ENCODE measurements around the gene BLOC1S3. TPM values are rescaled to one million over a fixed set of nuclear protein-coding genes. Genes with fewer than 3 reads are reported as not detected.

BLOC1S3 gene
- total RNA-seq, 1 donor from 2014 or later, result 16.9 TPM

DNA sequence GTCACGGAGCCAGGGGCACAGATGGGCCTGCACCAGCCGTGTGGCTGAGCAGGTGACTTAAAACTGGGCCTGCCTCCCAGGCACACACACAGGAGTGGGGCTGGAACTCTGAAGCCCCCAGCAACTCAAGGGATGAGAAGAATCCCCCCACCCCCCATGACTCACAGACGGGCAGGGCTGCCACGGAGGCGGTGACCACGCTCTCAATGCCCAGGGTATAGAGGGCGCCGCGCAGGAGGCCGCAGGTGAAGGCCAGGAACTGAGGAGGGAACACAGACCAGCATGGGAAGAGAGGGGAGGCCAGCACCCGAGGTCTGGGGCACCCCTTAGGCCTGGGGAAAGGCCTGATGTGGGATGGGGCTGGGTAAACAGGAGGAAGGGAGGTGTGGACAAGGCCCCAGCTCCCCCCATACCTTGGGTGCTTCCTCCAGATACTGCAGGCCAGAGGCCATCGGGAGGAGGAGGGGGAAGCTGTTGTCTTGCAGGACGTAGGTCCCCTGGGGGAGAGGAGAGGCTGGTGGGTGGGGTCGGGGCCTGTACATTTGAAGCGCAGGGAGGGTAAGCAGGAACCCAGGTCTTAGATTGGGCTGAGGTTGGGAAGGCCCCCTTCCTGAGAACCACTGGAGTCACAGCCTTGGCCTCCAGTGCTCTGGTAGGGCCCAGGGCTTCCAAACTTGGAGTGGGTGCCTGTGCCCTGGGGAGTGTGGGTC is 14.7 kb upstream of the BLOC1S3 start:
- Mint-ChIP-seq H3K9me3 (ENCODE audit: unreplicated experiment) (no peaks in the 10 kb centered on the region), H3K27me3 (ENCODE audit: unreplicated experiment) (no peaks in the 10 kb centered on the region), H3K4me1 (ENCODE audit: unreplicated experiment) (peaks cover 7% of the 10 kb centered on the region), H3K36me3 (ENCODE audit: unreplicated experiment) (no peaks in the 10 kb centered on the region), H3K4me3 (ENCODE audit: unreplicated experiment) (no peak overlapping the region), H3K27ac (ENCODE audit: unreplicated experiment) (no peak overlapping the region)
- no peak for DNase-seq (ENCODE audit: extremely low spot score, unreplicated experiment)
- TF ChIP-seq, protein P1, sequence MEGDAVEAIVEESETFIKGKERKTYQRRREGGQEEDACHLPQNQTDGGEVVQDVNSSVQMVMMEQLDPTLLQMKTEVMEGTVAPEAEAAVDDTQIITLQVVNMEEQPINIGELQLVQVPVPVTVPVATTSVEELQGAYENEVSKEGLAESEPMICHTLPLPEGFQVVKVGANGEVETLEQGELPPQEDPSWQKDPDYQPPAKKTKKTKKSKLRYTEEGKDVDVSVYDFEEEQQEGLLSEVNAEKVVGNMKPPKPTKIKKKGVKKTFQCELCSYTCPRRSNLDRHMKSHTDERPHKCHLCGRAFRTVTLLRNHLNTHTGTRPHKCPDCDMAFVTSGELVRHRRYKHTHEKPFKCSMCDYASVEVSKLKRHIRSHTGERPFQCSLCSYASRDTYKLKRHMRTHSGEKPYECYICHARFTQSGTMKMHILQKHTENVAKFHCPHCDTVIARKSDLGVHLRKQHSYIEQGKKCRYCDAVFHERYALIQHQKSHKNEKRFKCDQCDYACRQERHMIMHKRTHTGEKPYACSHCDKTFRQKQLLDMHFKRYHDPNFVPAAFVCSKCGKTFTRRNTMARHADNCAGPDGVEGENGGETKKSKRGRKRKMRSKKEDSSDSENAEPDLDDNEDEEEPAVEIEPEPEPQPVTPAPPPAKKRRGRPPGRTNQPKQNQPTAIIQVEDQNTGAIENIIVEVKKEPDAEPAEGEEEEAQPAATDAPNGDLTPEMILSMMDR (IDR thresholded peaks at IDR 0.05), result no peak

GRCh38 chr19:45164577-45165335 is 13.8 kb upstream of the BLOC1S3 start:
- Mint-ChIP-seq H3K27ac (ENCODE audit: unreplicated experiment) (no peak overlapping the region), H3K4me1 (ENCODE audit: unreplicated experiment) (peaks cover 7% of the 10 kb centered on the region), H3K27me3 (ENCODE audit: unreplicated experiment) (no peaks in the 10 kb centered on the region), H3K9me3 (ENCODE audit: unreplicated experiment) (no peaks in the 10 kb centered on the region), H3K36me3 (ENCODE audit: unreplicated experiment) (no peaks in the 10 kb centered on the region), H3K4me3 (ENCODE audit: unreplicated experiment) (no peak overlapping the region)
- no peak for DNase-seq (ENCODE audit: extremely low spot score, unreplicated experiment)
- TF ChIP-seq, protein P1 (IDR thresholded peaks at IDR 0.05), result no peak

DNA sequence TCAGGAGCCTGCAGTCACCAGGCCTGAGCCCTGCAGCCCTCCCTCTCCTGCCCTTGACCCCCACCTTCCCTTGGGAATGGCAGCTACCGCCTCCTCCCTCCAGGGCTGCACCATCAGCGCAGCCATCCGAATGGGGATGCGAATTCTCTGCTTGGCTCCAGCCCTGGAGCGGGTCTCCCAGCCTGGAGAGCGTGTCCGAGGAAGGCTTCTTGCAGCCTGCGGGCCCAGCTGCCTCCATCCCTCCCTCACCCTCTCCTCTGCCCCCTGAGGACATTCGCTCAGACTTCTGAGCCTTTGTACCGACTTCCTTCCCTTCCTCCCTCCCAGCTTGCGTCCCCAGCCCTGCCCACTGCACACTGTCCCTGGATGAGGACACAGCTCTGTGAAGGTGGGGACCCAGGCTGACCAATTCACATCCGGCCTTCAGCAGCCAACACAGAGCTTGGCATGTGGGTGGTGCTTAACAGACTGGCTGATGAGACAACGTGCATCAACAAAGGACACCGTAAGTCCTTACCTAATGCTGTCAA is 11.8 kb upstream of the BLOC1S3 start:
- no peak overlapping the region for H3K4me3 Mint-ChIP-seq (ENCODE audit: unreplicated experiment)
- TF ChIP-seq, protein P1 (IDR thresholded peaks at IDR 0.05), result no peak
- H3K27me3 Mint-ChIP-seq (ENCODE audit: unreplicated experiment), result no peaks in the 10 kb centered on the region
- no peak for DNase-seq (ENCODE audit: extremely low spot score, unreplicated experiment)
- H3K27ac Mint-ChIP-seq (ENCODE audit: unreplicated experiment), result peak overlapping the region; percentile 18
- peaks cover 7% of the 10 kb centered on the region for H3K4me1 Mint-ChIP-seq (ENCODE audit: unreplicated experiment)
- H3K36me3 Mint-ChIP-seq (ENCODE audit: unreplicated experiment), result no peaks in the 10 kb centered on the region
- no peaks in the 10 kb centered on the region for H3K9me3 Mint-ChIP-seq (ENCODE audit: unreplicated experiment)

- DNase-seq (ENCODE audit: extremely low spot score, unreplicated experiment), result no peak
- Mint-ChIP-seq H3K27ac (ENCODE audit: unreplicated experiment) (no peak overlapping the region), H3K4me1 (ENCODE audit: unreplicated experiment) (peaks cover 6% of the 10 kb centered on the region), H3K36me3 (ENCODE audit: unreplicated experiment) (no peaks in the 10 kb centered on the region), H3K9me3 (ENCODE audit: unreplicated experiment) (no peaks in the 10 kb centered on the region), H3K27me3 (ENCODE audit: unreplicated experiment) (no peaks in the 10 kb centered on the region), H3K4me3 (ENCODE audit: unreplicated experiment) (no peak overlapping the region)
- TF ChIP-seq, protein P1 (IDR thresholded peaks at IDR 0.05), result no peak
Measured at GRCh38 chr19:45168767-45169351, 9.7 kb upstream of the BLOC1S3 start.

- H3K4me1 Mint-ChIP-seq (ENCODE audit: unreplicated experiment), result peaks cover 6% of the 10 kb centered on the region
- no peaks in the 10 kb centered on the region for H3K27me3 Mint-ChIP-seq (ENCODE audit: unreplicated experiment)
- no peak overlapping the region for H3K4me3 Mint-ChIP-seq (ENCODE audit: unreplicated experiment)
- no peaks in the 10 kb centered on the region for H3K36me3 Mint-ChIP-seq (ENCODE audit: unreplicated experiment)
- no peaks in the 10 kb centered on the region for H3K9me3 Mint-ChIP-seq (ENCODE audit: unreplicated experiment)
- no peak overlapping the region for H3K27ac Mint-ChIP-seq (ENCODE audit: unreplicated experiment)
- DNase-seq (ENCODE audit: extremely low spot score, unreplicated experiment), result no peak
- TF ChIP-seq, protein P1 (IDR thresholded peaks at IDR 0.05), result no peak
Measured at GRCh38 chr19:45169602-45170001, 9.0 kb upstream of the BLOC1S3 start.

Measured in osteocyte (in vitro differentiated cells).